ENCODE results near the gene CHIC2. TPM values are rescaled to one million over a fixed set of nuclear protein-coding genes. Genes with fewer than 3 reads are reported as not detected.

The CHIC2 gene
- total RNA-seq, 1 donor from 2014 or later: 12.8 TPM

- no peaks in the 10 kb centered on the region for H4K20me1 ChIP-seq (ENCODE audit: low read depth)
- peaks cover 2% of the 10 kb centered on the region for H3K27me3 ChIP-seq
- H3K9ac ChIP-seq: no peak overlapping the region
- no peaks in the 10 kb centered on the region for H3K27me3 Mint-ChIP-seq (ENCODE audit: insufficient read depth, low read depth)
- H3F3A ChIP-seq (ENCODE audit: low read depth): no peaks in the 10 kb centered on the region
- H3K9me3 ChIP-seq (ENCODE audit: low read depth): no peaks in the 10 kb centered on the region
- H3K9me3 Mint-ChIP-seq: peaks cover 3% of the 10 kb centered on the region
- no peak overlapping the region for H2AFZ ChIP-seq (replicated peaks)
- H3K4me2 ChIP-seq: no peak overlapping the region
- DNase-seq (ENCODE audit: low spot score): no peak
- no peaks in the 10 kb centered on the region for H3K4me1 ChIP-seq
- no peak overlapping the region for H3K27ac Mint-ChIP-seq
- no peak overlapping the region for H3K4me3 ChIP-seq
- TF ChIP-seq EZH2 (IDR thresholded peaks at IDR 0.05) (no peak), EZH2phosphoT487 (IDR thresholded peaks at IDR 0.05) (no peak), CTCF (IDR thresholded peaks at IDR 0.05) (no peak)
- no peak overlapping the region for H3K27ac ChIP-seq
- peaks cover 36% of the 10 kb centered on the region for H3K36me3 Mint-ChIP-seq
- peaks cover under 1% of the 10 kb centered on the region for H3K4me1 Mint-ChIP-seq
- no peaks in the 10 kb centered on the region for H3K79me2 ChIP-seq (ENCODE audit: low read depth)
- H3K4me3 Mint-ChIP-seq: no peak overlapping the region
- no peaks in the 10 kb centered on the region for H3K36me3 ChIP-seq
Observed at GRCh38 chr4:54038056-54038455, 26.3 kb downstream of the CHIC2 start.

GRCh38 chr4:54036184-54036583, 28.2 kb downstream of the CHIC2 start:
- no peak overlapping the region for H3K27ac Mint-ChIP-seq
- peaks cover 29% of the 10 kb centered on the region for H3K36me3 Mint-ChIP-seq
- H4K20me1 ChIP-seq (ENCODE audit: low read depth): peaks cover 6% of the 10 kb centered on the region
- DNase-seq (ENCODE audit: low spot score): no peak
- H3K79me2 ChIP-seq (ENCODE audit: low read depth): no peaks in the 10 kb centered on the region
- H3K9me3 ChIP-seq (ENCODE audit: low read depth): no peaks in the 10 kb centered on the region
- H3K9ac ChIP-seq: no peak overlapping the region
- H3K4me1 ChIP-seq: peaks cover 10% of the 10 kb centered on the region
- H3K27ac ChIP-seq: no peak overlapping the region
- no peak overlapping the region for H3K4me2 ChIP-seq
- H3K27me3 ChIP-seq: peaks cover 4% of the 10 kb centered on the region
- no peak overlapping the region for H2AFZ ChIP-seq (replicated peaks)
- no peaks in the 10 kb centered on the region for H3K27me3 Mint-ChIP-seq (ENCODE audit: insufficient read depth, low read depth)
- H3K4me3 ChIP-seq: no peak overlapping the region
- no peaks in the 10 kb centered on the region for H3K9me3 Mint-ChIP-seq
- peaks cover 9% of the 10 kb centered on the region for H3K4me1 Mint-ChIP-seq
- H3F3A ChIP-seq (ENCODE audit: low read depth): no peaks in the 10 kb centered on the region
- no peak for TF ChIP-seq EZH2phosphoT487 (IDR thresholded peaks at IDR 0.05)
- no peak for TF ChIP-seq EZH2 (IDR thresholded peaks at IDR 0.05)
- TF ChIP-seq CTCF (IDR thresholded peaks at IDR 0.05): no peak
- H3K4me3 Mint-ChIP-seq: no peak overlapping the region
- H3K36me3 ChIP-seq: no peaks in the 10 kb centered on the region

GRCh38 chr4:54032558-54033135, 31.8 kb downstream of the CHIC2 start:
- Histone ChIP-seq H3K4me2 (peak overlapping the region; percentile 75), H3K9me3 (ENCODE audit: low read depth) (no peaks in the 10 kb centered on the region), H3K4me1 (peaks cover 10% of the 10 kb centered on the region), H3K27ac (no peak overlapping the region), H3K27me3 (peaks cover 4% of the 10 kb centered on the region), H3K4me3 (peak overlapping the region; percentile 39), H3K9ac (no peak overlapping the region), H3K79me2 (ENCODE audit: low read depth) (no peaks in the 10 kb centered on the region), H3F3A (ENCODE audit: low read depth) (no peaks in the 10 kb centered on the region), H3K36me3 (no peaks in the 10 kb centered on the region), H2AFZ (replicated peaks) (no peak overlapping the region), H4K20me1 (ENCODE audit: low read depth) (peaks cover 6% of the 10 kb centered on the region)
- H3K27me3 Mint-ChIP-seq (ENCODE audit: insufficient read depth, low read depth): no peaks in the 10 kb centered on the region
- DNase-seq (ENCODE audit: low spot score): no peak
- no peaks in the 10 kb centered on the region for H3K9me3 Mint-ChIP-seq
- peaks cover 17% of the 10 kb centered on the region for H3K36me3 Mint-ChIP-seq
- H3K4me3 Mint-ChIP-seq: peak overlapping the region; percentile 71
- H3K4me1 Mint-ChIP-seq: peaks cover 9% of the 10 kb centered on the region
- no peak overlapping the region for H3K27ac Mint-ChIP-seq
- TF ChIP-seq CTCF (IDR thresholded peaks at IDR 0.05): no peak
- TF ChIP-seq EZH2 (IDR thresholded peaks at IDR 0.05): no peak
- no peak for TF ChIP-seq EZH2phosphoT487 (IDR thresholded peaks at IDR 0.05)
